Measurements from ENCODE around the gene TANGO2. TPM values are rescaled to one million over a fixed set of nuclear protein-coding genes. Genes with fewer than 3 reads are reported as not detected.

Gene TANGO2
- polyA plus RNA-seq, 1 of the 3 experiments (the other 2 are of a cell fraction): 20.7 TPM

- peaks cover 15% of the 10 kb centered on the region; the same call in 1 of the 2 replicates for H4K20me1 ChIP-seq (ENCODE audit: insufficient read depth)
- no peak for TF ChIP-seq NFIC (IDR thresholded peaks at IDR 0.05; ENCODE audit: borderline replicate concordance)
- no peak for TF ChIP-seq PBX3 (IDR thresholded peaks at IDR 0.05)
- no peak for TF ChIP-seq USF2 (IDR thresholded peaks at IDR 0.05; ENCODE audit: borderline replicate concordance, low read depth, low read length)
- no peak for TF ChIP-seq RAD21 (IDR thresholded peaks at IDR 0.05; ENCODE audit: low read length)
- no peak for TF ChIP-seq MXI1 (IDR thresholded peaks at IDR 0.05; ENCODE audit: low read depth, low read length)
- TF ChIP-seq TCF12 (IDR thresholded peaks at IDR 0.05): no peak
- no peak for TF ChIP-seq CHD2 (IDR thresholded peaks at IDR 0.05; ENCODE audit: low read length, partially characterized antibody)
- TF ChIP-seq SIN3A (IDR thresholded peaks at IDR 0.05; ENCODE audit: borderline replicate concordance, low read depth, low read length): no peak
- TF ChIP-seq NRF1 (IDR thresholded peaks at IDR 0.05; ENCODE audit: low read depth, low read length): no peak
- TF ChIP-seq CTCF (IDR thresholded peaks at IDR 0.05): no peak
- TF ChIP-seq TEAD4 (IDR thresholded peaks at IDR 0.05; ENCODE audit: borderline replicate concordance, insufficient read depth): no peak
- no peak for TF ChIP-seq RFX5 (IDR thresholded peaks at IDR 0.05; ENCODE audit: low read length)
- TF ChIP-seq MEF2A (IDR thresholded peaks at IDR 0.05; ENCODE audit: borderline replicate concordance, low read depth): no peak
- TF ChIP-seq MAX (IDR thresholded peaks at IDR 0.05; ENCODE audit: low read depth): no peak
- TF ChIP-seq GATA2 (CRISPR knock-in tag; IDR thresholded peaks at IDR 0.05): no peak
- TF ChIP-seq YY1 (IDR thresholded peaks at IDR 0.05; ENCODE audit: low read depth): no peak
- no peak for TF ChIP-seq GABPA (IDR thresholded peaks at IDR 0.05; ENCODE audit: low read depth)
- no peak for TF ChIP-seq POLR2AphosphoS5 (IDR thresholded peaks at IDR 0.05; ENCODE audit: low read depth, low read length)
- DNase-seq: no peak
- H3K9ac ChIP-seq: no peak overlapping the region
- peaks cover 13% of the 10 kb centered on the region for H3F3A ChIP-seq (replicated peaks; ENCODE audit: insufficient read depth)
- no peaks in the 10 kb centered on the region for H3K9me3 ChIP-seq
- no peak overlapping the region for H3K27ac ChIP-seq (ENCODE audit: low read depth in 2 of 2, low read length in 1 of 2)
- H3K4me2 ChIP-seq: no peak overlapping the region
- H3K36me3 ChIP-seq (replicated peaks in 1 of 2; ENCODE audit: control insufficient read depth in 1 of 2, insufficient read depth in 2 of 2, low read length in 1 of 2): peaks cover 79 to 89% of the 10 kb centered on the region in 2 experiments
- CTCF ChIA-PET: no interaction called here
- no peaks in the 10 kb centered on the region for H3K27me3 ChIP-seq (ENCODE audit: insufficient read depth)
- peaks cover 68% of the 10 kb centered on the region for H3K79me2 ChIP-seq (ENCODE audit: insufficient read depth)
- WGBS (ENCODE audit: low lambda C conversion rate): 99% methylated on average over 11 of the region's 11 CpGs
- no peaks in the 10 kb centered on the region for H3K9me2 ChIP-seq
- no peak overlapping the region for H3K4me3 ChIP-seq (ENCODE audit: low read depth in 2 of 2, low read length in 1 of 2)
- no peak overlapping the region for H2AFZ ChIP-seq (ENCODE audit: low read depth)
- H3K4me1 ChIP-seq (ENCODE audit: control insufficient read depth in 1 of 2, insufficient read depth in 2 of 2, low read depth in 1 of 2, low read length in 1 of 2): no peaks in the 10 kb centered on the region; a peak in 1 of 4 replicates
- POLR2A ChIA-PET: no interaction called here
These were observed 71.6 kb downstream of the TANGO2 start for GRCh38 chr22:20092477-20092854.
